Right kidney (tissue), 1 donor: ENCODE data around the gene GPAT3.
"Not testable (repeated sequence)": the region's sequence is repeated elsewhere in the genome, so short reads cannot be mapped to it uniquely, and the experiment has no call there.

Experiments
- DNase-seq: peaks from one replicate; pipeline ENCODE4 v3.0.0-alpha.2; 2016

The GPAT3 gene

GRCh38 chr4:83599183-83599582, 63.3 kb downstream of the GPAT3 start:
- DNase-seq: no peak

- DNase-seq: no peak
Observed at GRCh38 chr4:83603129-83603528, 67.2 kb downstream of the GPAT3 start.

DNA sequence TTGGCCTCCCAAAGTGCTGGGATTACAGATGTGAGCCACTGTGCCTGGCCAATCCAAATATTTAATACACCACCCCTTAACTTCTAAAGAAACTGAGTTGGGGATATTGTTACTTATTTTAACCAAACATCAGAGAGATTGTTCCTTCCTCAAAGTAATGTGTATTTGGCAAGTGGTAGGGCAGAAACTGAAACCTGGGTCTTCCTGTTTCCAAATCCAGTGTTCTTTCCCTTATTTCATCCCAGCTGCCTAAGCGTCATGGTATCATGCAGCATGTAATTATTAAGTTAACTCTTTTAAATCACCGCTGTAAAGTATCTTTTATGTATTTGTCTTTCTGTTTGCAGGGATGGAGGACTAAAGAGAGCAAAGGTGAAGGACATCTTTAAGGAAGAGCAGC, 68.4 kb downstream of the GPAT3 start:
- no peak for DNase-seq

- DNase-seq: no peak
Observed at GRCh38 chr4:83605210-83605609, 69.3 kb downstream of the GPAT3 start.

DNA sequence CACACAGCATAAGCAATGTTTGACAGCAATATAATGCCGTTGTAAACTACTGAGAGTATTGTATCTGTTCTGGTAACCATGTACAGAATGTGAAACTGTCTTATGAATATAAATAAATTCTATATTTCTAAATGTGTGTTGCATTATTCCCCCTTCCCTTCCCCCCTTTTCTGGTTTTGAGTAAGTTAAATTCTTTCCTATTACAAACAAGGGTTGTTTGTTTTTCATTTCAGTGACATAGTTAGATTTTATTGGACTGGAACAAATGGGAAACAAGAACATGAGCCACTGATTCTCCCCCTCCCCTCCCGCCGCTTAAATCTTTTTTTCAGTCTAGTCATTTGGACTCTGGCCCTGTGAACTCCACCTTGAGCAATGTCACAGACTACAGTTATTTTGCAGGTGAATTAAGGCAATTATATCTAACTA, 69.8 kb downstream of the GPAT3 start:
- DNase-seq: peak; percentile 37

DNA sequence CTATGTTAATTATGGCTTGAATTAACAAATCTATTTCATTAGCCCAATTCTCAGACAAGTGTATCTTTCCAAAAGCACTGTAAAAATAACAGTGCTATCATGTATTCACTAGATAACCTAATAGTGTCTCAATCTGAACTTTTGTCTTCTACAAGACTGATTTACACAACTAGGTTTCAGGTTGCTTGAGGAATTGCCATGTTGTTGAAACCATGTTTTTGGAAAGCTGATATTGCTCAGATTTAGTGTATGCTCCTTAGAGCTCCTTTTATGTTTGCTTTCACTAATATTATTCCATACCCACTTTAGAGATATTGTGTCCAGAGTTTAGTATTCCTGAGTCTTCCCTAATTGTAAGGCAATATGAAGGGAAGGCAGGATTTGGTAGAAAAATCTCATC, 70.6 kb downstream of the GPAT3 start:
- DNase-seq: no peak

DNA sequence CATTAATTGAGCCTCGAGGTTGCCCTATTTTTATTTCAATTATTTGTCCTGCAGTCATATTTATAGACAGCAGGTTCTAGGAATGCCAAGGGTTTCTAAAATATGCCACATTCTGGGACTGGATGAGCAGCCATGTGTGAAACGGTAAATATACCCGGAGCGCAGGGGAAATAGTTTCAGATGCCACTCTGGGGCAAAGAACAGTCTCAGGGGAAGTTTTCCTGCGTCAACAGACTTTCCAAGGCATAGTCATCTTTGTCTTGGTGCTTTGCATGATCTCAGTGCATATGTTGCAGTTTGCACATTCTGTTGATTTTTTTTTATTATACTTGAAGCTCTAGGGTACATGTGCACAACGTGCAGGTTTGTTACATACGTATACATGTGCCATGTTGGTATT, 71.0 kb downstream of the GPAT3 start:
- peak; percentile 31 for DNase-seq

GRCh38 chr4:83609365-83609764, 73.5 kb downstream of the GPAT3 start:
- no peak for DNase-seq

DNA sequence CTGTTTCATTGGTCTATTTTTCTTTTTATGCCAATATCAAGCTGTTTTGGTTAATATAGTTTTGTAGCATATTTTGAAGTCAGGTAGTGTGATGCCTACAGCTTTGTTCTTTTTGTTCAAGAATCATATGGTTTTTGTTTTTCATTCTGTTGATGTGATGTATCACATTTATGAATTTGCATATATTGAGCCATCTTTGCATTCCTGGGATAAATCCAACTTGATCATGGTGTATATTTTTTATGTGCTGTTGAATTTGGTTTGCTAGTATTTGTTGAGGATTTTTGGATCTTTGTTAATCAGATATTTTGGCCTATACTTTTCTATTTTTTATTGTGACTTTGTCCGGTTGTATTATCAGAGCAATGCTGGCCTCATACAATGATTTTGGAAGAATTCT, 74.8 kb downstream of the GPAT3 start:
- DNase-seq: no peak

DNA sequence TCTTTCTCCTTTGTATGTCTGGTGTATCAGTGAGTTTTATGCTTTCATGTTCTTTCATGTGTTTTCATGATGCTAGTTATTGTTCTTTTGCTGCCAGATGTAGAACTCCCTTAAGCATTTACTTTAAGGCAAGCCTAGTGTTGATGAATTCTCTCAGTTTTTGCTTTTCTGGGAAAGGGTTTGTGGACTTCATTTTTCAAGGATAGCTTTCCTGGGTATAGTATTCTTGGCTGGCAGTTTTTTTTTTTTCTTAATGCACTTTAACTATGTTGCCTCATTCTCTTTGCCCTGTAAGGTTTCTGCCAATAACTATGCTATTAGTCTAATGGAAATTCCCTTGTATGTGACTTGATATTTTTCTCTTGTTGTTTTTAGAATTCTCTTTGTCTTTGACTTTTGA, 77.1 kb downstream of the GPAT3 start:
- no peak for DNase-seq

DNA sequence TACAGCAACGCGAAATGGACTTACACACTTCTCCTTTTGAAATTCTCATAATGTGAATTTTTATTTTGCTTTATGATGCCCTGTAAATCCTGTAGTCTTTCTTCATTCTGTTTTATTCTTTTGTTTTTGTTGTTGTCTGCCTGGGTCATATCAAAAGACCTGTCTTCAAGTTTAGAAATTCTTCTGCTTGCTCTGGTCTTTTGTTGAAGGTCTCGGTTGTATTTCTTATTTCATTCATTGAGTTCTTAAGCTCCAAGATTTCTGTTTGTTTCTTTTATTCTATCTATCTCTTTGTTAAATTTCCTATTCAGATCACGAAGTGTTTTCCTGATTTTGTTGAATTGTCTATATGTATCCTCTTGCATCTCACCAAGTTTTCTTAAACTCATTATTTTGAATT, 78.1 kb downstream of the GPAT3 start:
- DNase-seq: no peak

DNA sequence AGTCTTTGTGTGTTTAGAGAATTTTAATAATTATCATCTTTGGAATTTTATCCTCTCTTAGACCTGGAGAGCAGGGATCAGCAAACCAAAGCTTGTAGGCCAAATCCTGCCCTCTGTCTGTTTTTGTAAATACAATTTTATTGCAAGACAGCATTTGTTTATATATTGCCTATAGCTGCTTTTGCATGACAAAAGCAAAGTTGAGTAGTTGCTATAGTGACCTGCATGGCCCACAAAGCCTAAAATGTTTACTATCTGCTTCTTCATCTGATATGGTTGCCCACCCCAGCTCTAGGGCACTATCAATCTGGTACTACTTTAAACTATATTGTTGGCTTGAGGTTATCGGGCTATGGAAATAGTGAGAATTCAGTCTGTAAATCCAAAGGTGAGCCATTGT, 80.3 kb downstream of the GPAT3 start:
- DNase-seq: no peak

- DNase-seq: no peak
Observed at GRCh38 chr4:83617371-83618035, 81.6 kb downstream of the GPAT3 start.

DNA sequence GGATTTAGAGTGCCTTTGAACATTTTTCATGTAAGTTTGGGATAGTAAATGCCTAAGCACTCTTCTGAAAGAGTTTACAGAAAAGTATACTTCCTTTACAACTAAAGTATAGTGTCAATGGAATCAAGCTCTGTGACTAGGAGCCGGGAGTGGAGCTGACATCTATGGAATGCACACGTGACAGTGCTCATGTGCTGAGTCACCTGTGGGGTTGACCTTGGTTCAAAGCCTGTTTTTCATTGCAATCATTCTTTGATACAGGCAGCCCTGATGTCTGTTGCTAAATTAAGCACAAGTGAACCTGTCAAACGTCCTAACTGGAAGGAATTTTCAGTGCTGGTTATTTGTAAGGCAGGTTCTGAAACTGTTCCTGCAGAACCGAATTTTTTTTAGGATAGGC, 82.5 kb downstream of the GPAT3 start:
- DNase-seq: no peak

DNA sequence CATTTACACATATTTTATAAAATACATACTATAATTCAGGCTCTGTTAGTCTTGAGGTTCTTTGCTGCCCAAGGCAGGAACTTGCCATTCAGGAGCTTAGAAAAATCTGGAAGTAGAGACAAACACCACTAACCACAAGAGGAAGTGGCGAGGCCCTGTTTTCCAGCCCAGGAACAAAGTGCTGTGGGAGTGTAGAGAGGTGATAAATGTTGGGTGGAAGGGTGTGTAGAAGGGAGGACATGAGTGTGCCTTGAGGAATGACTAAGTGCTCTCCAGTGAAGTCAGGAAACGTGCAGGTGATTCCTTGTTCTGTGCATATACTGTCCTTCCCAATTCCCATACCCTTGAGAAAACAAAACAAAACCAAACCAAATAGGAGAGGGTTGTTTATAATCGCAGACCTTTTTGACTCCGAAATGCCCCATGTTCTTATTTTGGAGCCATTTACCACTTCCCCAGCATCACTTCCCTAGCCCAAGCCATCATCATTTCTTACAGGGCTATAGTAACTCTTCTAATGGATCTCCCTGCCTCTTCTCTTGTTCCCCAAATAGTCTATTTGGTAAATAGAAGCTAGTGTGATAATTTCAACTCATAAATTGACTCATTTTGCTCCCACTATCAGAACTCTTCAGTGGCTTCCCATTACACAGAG, 83.2 kb downstream of the GPAT3 start:
- DNase-seq: no peak

GRCh38 chr4:83622127-83622526, 86.2 kb downstream of the GPAT3 start:
- DNase-seq: not testable (repeated sequence)

DNA sequence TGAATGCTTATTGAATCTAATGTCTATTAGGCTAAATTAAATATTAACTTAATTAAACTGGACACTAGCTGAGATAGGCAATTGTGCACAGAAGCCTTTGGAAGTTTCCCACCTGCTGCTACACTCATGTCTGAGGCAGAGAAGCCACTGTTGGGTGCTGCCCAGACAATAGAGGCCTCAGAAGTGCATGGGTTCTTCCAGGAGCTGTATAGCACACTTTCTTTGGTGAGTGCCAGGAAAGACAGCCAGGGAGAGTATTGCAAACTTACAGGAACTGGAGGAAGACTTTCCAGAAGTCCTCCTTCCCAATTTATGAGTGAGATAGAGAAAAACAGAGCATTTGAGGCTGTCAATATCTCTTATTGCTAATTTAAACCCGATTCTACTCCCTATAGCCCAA, 89.9 kb downstream of the GPAT3 start:
- no peak for DNase-seq

GRCh38 chr4:83626245-83626836, 90.4 kb downstream of the GPAT3 start:
- no peak for DNase-seq

DNA sequence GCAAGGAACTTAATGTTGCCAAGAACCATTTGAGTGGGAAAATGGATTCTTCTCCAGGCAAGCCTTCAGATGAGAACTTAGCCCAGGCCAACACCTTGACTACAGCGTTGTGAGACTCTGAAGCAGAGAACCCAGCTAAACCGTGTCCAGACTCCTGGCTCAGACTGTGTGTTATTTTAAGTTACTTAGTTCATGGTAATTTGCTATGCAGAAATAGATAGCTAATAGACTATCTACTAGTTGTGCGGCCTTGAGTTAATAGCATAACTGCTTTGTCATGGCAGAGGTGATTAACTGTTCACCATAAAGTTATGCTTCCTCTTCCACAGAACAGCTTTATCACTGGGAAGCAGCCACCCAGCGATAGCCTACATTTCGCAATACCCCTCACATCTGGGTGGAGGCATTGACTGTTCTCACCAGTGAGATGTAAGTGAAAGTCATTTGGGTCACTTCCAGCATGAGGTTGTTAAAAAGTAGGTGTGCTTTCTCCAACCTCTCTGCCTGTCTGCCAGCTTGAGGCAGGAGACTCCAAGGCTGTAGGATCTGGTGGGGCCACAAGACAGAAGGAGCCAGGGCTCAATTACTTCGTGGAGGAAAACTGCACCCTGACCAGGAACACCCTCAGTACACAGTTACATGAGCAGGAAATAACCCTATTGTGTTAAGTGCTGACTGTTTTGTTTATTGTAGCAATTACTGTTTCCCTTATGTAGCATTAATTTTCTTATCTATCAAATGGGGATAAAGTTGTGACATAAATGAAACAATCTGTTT, 94.2 kb downstream of the GPAT3 start:
- no peak for DNase-seq

DNA sequence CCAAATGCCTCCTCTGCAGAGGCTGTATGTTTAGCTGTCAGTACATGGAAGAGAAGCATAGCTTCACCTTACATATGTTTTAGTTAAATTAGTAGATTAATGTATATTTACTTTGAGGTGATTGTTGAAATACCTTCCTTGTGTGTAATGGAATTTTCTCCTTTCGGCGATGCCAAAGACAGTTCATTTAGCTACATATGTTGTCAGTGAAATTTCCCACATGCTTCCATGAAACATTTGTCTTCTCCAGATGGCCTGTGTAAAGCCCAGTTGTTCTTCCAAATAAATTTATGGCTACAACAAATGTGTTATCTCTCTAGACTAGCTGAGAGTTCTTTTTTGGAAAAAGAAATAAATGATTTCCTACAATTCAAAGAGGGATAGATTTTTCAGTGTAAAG, 95.2 kb downstream of the GPAT3 start:
- DNase-seq: no peak

GRCh38 chr4:83636930-83637329, 101.0 kb downstream of the GPAT3 start:
- no peak for DNase-seq

DNA sequence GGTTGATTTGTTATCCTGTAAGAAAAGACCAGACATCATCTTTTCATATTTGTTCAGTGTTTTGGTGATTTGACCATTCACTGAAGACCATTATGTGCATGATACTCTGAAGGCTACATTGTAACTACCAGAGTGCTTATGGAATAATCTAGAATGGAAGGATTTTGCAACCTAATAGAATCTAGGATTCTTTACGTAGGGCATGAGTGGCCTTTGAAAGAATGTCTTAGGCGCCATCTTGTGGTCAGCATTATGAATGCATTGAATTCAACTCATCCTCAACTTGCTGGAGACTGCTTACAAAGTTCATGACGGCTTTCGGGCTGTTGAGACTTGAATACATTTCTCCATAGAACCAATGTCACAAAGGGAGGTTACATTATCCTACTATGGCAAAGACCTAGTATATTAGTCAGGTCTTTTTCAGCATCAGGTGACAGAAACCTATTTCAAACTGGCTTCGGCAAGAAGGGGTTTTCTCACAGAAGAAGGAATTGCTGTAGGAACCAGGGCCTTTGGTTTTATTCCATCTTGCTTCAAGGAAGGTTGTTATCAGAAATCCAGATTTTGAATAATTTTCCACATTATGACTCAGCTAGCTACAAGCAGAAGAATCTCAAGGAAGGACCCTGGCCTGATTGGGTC, 104.1 kb downstream of the GPAT3 start:
- DNase-seq: no peak

DNA sequence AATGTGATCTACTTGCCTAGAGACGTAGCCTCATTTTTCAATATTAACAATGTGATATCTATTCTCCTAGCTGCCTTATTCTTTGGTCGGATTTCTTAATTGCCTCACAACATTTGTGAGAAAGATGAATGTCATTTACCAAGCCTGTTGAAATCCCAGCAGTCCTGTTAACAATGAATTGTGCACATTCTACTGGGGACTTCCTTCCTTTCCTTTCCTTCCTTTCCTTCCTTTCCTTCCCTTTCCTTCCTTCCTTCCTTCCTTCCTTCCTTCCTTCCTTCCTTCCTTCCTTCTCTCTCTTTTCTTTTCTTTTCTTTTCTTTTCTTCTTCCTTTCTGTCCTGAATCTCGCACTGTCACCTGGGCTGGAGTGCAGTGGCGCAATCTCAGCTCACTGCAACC, 107.1 kb downstream of the GPAT3 start:
- no peak for DNase-seq
